HG03045 (cell line): ENCODE measurements around the gene TGFBR2.

Source experiments
- ATAC-seq: cut with Tn5 transposase; IDR thresholded peaks from one replicate; pipeline ENCODE4 v1.9.1; 2021; ENCODE audit warnings: mild to moderate bottlenecking, moderate library complexity; ENCODE audit not compliant: unreplicated experiment

TGFBR2 gene

GRCh38 chr3:30671527-30672286, 65.3 kb downstream of the TGFBR2 start:
- ATAC-seq, result no peak

DNA sequence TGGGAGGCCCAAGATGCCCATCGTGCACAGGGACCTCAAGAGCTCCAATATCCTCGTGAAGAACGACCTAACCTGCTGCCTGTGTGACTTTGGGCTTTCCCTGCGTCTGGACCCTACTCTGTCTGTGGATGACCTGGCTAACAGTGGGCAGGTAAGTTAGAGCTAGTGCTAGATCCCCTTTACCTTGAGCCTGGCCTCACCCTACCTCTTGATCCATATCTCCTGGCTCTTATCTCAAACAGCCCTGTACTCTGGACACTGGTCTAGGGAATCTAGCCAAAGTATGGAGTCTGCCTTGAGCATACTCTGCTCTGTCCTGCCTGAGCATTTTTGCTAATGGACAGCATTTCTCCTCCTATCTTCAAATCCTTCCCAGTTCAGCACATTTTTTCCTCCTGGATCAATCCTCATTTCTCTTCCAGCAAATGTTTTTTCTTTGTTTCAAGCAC, 65.9 kb downstream of the TGFBR2 start:
- no peak for ATAC-seq

GRCh38 chr3:30672959-30673358, 66.6 kb downstream of the TGFBR2 start:
- ATAC-seq, result no peak

DNA sequence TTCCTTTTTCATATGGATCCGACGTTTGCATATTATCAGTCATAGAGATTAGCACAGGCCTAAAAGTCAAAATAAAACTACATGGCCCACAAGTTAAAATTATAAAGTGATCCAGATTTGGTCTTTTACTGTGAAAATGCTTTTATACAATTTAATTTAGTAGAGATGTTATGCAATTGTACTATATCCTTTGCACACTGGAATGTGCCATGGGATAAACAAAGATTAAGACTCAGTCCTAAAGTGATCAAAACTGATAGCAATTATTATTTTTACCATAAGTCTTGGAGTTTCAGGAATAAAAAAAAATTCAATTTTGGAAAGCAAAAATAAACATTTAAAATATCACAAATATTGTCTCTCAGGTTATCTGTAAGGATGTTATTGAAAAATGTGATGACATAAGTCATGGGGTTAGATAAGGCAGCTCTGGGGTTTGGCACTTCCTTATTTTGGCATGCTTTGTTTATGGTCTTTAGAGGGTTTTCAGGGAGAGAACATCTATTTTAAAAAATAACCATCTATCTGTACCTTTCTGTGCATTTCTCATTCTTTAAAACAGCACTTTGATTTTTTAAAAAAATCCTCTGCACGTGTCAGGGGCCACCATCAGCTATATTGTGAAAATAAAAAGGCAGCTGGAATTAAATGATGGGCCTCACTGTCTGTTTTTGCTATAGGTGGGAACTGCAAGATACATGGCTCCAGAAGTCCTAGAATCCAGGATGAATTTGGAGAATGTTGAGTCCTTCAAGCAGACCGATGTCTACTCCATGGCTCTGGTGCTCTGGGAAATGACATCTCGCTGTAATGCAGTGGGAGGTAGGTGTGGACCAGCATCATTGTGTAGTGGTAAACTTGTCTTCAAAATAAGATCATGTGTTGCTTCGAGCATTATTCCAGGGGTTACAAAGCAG, 67.3 kb downstream of the TGFBR2 start:
- ATAC-seq, result no peak

DNA sequence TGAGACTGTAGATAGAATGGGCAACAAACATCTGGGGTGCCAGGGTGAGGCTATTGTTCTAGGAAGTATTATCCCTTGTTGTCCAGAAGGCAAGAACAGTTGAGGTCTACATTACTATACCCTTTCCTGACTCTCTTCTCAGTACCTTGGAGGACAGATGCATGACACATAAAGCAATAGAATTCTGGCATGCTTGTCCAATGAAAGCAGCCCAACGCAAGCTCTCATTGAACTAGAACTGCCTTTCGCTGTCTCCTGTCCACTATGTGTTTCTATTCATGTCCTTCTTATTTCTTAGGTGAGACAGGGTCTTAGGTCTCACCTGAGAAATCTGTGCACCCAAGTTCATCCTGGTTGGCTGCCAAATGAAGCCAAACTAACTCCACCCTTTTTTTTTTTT, 68.6 kb downstream of the TGFBR2 start:
- no peak for ATAC-seq

DNA sequence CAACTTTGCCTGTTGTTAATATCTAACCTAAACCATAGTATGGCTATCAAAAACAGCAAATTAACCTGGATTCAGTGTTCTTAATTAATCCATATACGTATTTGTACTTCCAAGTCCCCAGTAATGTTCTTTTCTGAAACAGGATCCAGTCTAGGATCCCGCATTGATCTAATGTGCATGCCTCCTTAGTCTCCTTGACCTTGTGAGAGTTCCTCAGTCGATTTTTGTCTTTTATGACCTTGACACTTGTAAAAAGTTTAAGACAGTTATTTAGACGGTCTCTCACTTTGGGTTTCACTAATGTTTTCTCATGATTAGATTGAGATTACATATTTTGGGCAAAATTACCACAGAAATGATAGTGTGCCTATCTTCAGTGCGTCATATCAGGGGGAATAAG, 69.4 kb downstream of the TGFBR2 start:
- no peak for ATAC-seq

- ATAC-seq, result no peak
These were observed 70.3 kb downstream of the TGFBR2 start for GRCh38 chr3:30676424-30677346.

- no peak for ATAC-seq
These were observed 70.9 kb downstream of the TGFBR2 start for GRCh38 chr3:30677347-30677685.

- no peak for ATAC-seq
These were observed 72.6 kb downstream of the TGFBR2 start for GRCh38 chr3:30679045-30679444.

GRCh38 chr3:30680789-30681648, 74.6 kb downstream of the TGFBR2 start:
- no peak for ATAC-seq

DNA sequence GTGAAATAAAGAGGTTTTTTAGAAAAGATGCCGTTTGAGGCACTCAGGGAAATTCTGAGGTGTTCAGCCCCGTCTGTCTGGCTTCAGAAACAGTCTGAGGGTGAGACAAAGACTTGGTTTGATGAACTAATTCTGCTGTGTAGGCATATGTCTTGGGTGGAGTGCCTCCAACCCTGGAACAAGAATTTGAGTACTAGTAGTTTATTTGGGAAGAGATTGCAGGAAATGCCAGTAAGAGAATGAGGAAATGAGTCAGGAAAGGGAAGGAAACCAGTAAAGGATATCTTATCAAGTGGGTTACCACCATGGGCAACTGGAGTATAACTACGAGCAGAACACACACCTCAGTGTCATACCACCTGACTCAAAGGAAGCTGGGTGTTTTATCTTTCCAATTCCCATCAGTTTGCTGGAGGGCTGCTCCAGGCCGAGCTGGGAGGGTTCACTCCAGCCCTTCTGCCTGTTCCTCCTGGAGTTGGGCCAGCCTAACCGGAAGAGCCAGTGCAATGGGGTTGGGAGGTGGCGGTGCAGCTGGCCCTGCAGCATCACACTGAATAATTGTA, 75.3 kb downstream of the TGFBR2 start:
- ATAC-seq, result no peak

- ATAC-seq, result no peak
These were observed 76.2 kb downstream of the TGFBR2 start for GRCh38 chr3:30682434-30683155.

DNA sequence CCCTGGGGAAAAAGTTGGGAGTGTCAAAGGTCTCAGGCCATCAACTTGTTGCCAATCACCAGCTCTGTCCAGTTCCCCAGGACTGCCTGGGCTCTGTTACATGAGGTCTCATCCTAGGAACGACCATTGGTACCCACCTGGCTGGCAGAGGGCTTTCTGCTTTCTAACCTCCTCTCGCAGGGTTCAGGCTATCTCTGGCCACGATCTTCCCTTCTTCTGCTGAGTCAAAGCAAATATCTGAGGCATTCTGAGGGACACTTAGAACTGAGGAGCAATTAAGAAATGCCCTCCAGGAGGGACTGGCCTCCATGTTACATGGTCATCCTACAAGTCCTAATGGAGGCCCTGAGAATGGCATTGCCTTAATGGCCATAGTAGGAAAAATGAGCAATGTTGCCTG, 77.4 kb downstream of the TGFBR2 start:
- no peak for ATAC-seq

DNA sequence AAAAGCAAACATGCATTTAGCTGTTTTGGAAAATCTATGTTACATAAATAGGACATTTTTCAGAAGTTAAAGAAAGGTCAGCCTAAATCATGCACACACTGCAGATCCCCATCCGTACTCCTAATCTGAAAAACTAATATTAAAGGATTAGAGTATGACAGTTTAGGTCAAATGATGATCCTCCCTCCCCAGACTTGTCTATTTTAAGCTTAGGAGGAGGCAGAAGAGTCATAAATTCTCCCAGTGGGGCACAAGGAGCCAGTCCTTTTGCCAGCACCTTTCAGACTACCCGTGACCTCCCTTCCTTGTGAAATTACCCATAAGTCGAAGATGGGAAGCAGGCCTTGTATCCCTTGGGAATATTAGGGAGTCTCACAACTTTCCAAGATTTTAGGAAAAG, 78.0 kb downstream of the TGFBR2 start:
- ATAC-seq, result no peak

GRCh38 chr3:30685267-30685667, 78.9 kb downstream of the TGFBR2 start:
- no peak for ATAC-seq

DNA sequence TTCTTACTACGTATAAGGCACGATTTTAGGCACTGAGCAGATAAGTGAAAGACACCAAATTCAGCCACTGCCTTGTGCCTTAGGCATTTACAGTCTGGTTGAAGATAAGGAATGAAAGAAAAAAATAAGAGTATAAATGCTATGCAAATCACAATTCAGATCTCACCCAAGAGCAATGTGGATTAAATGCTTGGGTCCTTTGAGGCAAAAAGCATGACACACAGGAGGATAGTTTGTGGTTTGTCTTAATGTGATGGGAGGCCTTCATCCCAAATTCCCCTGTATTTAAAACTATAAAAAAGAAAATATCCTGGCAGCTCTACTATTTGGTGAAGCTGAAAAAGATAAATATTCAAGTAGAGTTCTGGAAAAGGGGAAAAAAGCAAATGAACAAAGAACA, 79.8 kb downstream of the TGFBR2 start:
- no peak for ATAC-seq

DNA sequence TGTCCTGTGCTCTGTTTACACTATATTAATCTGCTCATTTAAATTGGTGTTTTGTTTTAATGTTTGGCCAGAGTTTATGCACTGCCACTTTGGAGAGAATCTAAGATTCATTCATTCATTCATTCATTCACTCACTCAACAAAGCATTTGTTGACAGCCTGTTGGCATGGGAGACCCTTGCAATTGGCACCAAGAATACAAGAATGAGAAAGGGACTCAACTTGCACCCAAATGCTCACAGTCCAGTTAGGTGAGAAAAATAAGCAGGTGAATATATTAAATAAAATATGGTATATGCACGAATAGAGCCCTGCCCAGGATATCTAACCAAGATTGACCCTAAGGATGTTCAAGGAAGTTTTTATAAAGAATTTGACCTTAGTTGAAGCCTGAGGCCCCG, 80.4 kb downstream of the TGFBR2 start:
- no peak for ATAC-seq

GRCh38 chr3:30687930-30688570, 81.6 kb downstream of the TGFBR2 start:
- no peak for ATAC-seq
